Right lobe of liver (tissue), 6 donors: ENCODE results near the gene WDFY2. TPM values are rescaled to one million over a fixed set of nuclear protein-coding genes. Genes with fewer than 3 reads are reported as not detected.

ENCODE experiments used
- ATAC-seq, 4 donors: fragments of 200-7000 bp; cut with Tn5 transposase; one replicate each; pipeline ENCODE4 v1.9.1; 2020; ENCODE audit warnings: mild to moderate bottlenecking in 4 of 4, moderate library complexity in 4 of 4
- DNase-seq, 3 donors: peaks; one replicate each; pipeline ENCODE4 v3.0.0-alpha.2; 2020
- H3K27ac ChIP-seq, 3 donors: fragments of 200-600 bp; one replicate each; pipeline ENCODE4 v1.8.0; 2022
- H3K27me3 ChIP-seq, 2 donors: fragments of 200-600 bp; one replicate each; pipeline ENCODE4 v1.8.0; 2022
- H3K36me3 ChIP-seq, 4 donors: fragments of 200-600 bp; sonication (generic) in 1 of 4; one replicate each; pipeline versions ENCODE4 v1.5.1 to v1.8.0; 2017 to 2022; ENCODE audit warnings: control low read depth in 1 of 4
- H3K4me1 ChIP-seq, 4 donors: fragments of 200-600 bp; sonication (generic) in 1 of 4; one replicate each; pipeline versions ENCODE4 v1.5.1 to v1.8.0; 2017 to 2022; ENCODE audit warnings: control low read depth in 1 of 4
- H3K4me3 ChIP-seq, 3 donors: fragments of 200-600 bp; one replicate each; pipeline ENCODE4 v1.8.0; 2022
- H3K9me3 ChIP-seq, 4 donors: fragments of 200-600 bp; sonication (generic) in 1 of 4; one replicate each; pipeline versions ENCODE4 v1.5.1 to v1.8.0; 2017 to 2022; ENCODE audit warnings: control low read depth in 1 of 4
- POLR2A ChIP-seq: fragments of 450-650 bp; IDR thresholded peaks from one replicate; pipeline ENCODE4 v1.6.1; 2017; ENCODE audit warnings: antibody characterized with exemption, mild to moderate bottlenecking
- WGBS: methylation state at CpG from one replicate; pipeline ENCODE4 v1.1.6; 2018; ENCODE audit warnings: low coverage, low lambda C conversion rate; ENCODE audit not compliant: insufficient coverage; ENCODE audit errors: missing lambda C conversion rate; 5-methylcytosine and 5-hydroxymethylcytosine counted together
- intact Hi-C, 2 donors: fragments of 100-400 bp; cut with DNase I; formaldehyde crosslinking; loops; one replicate each; pipeline versions ENCODE4 v1.11.2 to v1.14.1; 2022
- total RNA-seq, 6 experiments: library from RNA; depleted of rRNA in 2 of 6; stranded (reverse); fragments of >200 nt in 2 of 6; fragmentation: NEBNext Ultra II Directional in 3 of 6; extraction: Animal tissue kit (Norgen Biotek cat#: 25700) in 3 of 6; gene quantifications; one replicate each; pipeline versions ENCODE4 v1.1.0 to v1.2.4, GENCODE V29; 2016 to 2023
- TF ChIP-seq, protein P1 (sequence below), 4 donors: fragments of 200-600 bp in 3 of 4; fragments of 450-650 bp in 1 of 4; IDR thresholded peaks; one replicate each; pipeline versions ENCODE4 v1.5.1 to v1.8.0; 2016 to 2022; ENCODE audit warnings: antibody characterized with exemption in 4 of 4, mild to moderate bottlenecking in 2 of 4
- donor health status: DM: no; HTN: yes; CAD: no.
- donor health status: DM: no; HTN: no; CAD: no.
- donor health status: DM: no; HTN: no; CAD: no.
- donor health status: DM: no; HTN: yes; CAD: no.
- donor health status: DM: no; HTN: yes; CAD: no.

Gene WDFY2
- total RNA-seq, 6 experiments from 2014 or later = 4.5 to 12.0 (median 7.3) TPM

DNA sequence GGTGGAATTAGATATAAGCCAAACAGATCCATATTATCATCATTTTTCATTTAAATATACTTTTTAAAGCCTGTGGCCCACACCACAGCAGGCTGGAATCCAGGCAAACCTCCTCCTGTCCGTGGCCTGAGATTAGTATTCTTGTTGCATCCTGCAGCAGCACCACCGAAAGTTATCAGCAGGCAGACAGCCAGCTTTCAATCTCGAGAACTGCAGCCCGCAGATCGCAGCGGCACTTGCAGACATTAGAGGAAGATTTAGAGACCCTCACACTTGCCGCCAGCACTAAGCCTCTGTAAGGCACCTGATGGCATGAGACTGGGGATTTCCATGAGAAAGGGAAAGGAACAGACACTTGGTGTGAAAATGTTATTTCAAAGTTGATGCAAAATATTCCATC lies 212.3 kb downstream of the WDFY2 start:
- H3K4me3 ChIP-seq = no peak overlapping the region
- H3K4me1 ChIP-seq = peaks cover 0 to 14% (median 6%) of the 10 kb centered on the region in 4 donors
- DNase-seq = no peak
- WGBS = 91% methylated on average over 6 of the region's 7 CpGs
- H3K9me3 ChIP-seq = no peaks in the 10 kb centered on the region
- no peaks in the 10 kb centered on the region for H3K27me3 ChIP-seq
- intact Hi-C loops = no loop called here
- no peaks in the 10 kb centered on the region for H3K36me3 ChIP-seq
- H3K27ac ChIP-seq = no peak overlapping the region
- ATAC-seq = no peak
- TF ChIP-seq, protein P1, sequence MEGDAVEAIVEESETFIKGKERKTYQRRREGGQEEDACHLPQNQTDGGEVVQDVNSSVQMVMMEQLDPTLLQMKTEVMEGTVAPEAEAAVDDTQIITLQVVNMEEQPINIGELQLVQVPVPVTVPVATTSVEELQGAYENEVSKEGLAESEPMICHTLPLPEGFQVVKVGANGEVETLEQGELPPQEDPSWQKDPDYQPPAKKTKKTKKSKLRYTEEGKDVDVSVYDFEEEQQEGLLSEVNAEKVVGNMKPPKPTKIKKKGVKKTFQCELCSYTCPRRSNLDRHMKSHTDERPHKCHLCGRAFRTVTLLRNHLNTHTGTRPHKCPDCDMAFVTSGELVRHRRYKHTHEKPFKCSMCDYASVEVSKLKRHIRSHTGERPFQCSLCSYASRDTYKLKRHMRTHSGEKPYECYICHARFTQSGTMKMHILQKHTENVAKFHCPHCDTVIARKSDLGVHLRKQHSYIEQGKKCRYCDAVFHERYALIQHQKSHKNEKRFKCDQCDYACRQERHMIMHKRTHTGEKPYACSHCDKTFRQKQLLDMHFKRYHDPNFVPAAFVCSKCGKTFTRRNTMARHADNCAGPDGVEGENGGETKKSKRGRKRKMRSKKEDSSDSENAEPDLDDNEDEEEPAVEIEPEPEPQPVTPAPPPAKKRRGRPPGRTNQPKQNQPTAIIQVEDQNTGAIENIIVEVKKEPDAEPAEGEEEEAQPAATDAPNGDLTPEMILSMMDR (IDR thresholded peaks at IDR 0.05) = no peak
- no peak for TF ChIP-seq POLR2A

DNA sequence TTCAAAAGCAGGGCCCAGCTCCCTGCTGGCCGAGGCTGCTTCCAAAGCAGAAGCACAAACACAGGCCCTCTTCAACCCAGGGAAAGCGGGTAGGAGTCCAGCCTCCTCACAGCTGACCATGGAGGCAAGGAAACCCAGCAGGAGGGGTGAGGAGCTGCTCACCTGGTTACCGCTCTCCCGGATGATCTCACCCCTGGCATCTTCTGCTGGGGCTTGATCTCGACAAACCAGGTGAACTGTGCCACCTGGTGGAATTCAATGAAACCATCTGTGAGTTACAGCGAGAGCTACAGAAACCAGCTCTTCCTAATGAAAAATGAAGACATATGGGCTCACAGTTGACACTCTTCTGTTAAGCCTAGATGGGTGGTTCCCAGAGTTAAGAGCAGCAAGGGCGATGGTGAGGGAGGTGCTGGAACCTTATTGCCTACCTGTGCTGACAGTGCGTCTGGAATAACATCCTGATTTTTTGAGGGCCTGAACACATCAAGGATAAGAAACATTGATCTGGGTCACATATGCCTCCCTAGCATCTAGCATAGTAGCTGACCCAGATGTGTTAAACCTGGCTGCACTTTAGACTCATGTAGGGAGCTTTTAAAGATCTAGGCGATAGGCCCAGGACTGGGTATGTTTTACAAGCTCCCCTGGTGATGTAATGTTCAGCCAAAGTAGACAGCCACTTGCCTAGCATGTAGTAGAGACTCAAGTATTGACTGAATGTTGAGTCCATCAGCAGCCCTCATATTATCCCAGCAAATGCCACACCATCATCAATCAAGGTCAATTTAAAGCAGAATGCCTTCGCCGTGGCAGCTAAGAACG lies 213.6 kb downstream of the WDFY2 start:
- Histone ChIP-seq H3K4me3 (no peak overlapping the region), H3K9me3 (no peaks in the 10 kb centered on the region), H3K36me3 (no peaks in the 10 kb centered on the region), H3K4me1 (peaks cover 0 to 25% (median 11%) of the 10 kb centered on the region in 4 donors), H3K27ac (no peak overlapping the region), H3K27me3 (no peaks in the 10 kb centered on the region)
- 72% methylated on average over 7 of the region's 12 CpGs for WGBS
- DNase-seq (peak in 2 of 3 donors; percentile 49 to 60), ATAC-seq (peak; percentile 49 to 70 (median 64))
- intact Hi-C loops = no loop called here
- no peak for TF ChIP-seq POLR2A
- TF ChIP-seq, protein P1 (IDR thresholded peaks at IDR 0.05) = peak; percentile 53 to 60 (median 54)

DNA sequence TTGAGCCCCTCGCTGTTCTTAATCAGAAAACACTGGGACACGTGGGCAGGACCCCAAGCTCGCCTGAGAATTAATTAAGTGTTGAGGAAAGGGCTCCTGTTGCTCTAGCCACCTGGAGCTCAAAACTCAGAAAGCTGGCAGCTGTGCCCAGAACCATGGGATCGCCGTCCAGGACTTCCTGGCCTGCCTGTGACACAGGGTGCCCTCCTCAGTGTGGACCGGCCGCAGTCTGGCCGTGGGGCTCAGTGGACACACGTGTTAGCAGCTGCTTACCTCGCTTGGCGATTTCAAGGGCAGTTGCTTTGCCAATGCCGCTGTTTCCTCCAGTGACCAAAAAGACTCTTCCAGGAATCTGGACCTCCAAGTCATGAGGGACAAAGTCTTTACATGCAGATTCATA lies 215.0 kb downstream of the WDFY2 start:
- Histone ChIP-seq H3K4me1 (peaks cover 0 to 30% (median 12%) of the 10 kb centered on the region in 4 donors), H3K4me3 (no peak overlapping the region), H3K27me3 (no peaks in the 10 kb centered on the region), H3K36me3 (no peaks in the 10 kb centered on the region), H3K9me3 (no peaks in the 10 kb centered on the region), H3K27ac (no peak overlapping the region)
- DNase-seq = no peak
- no peak for ATAC-seq
- no peak for TF ChIP-seq POLR2A
- TF ChIP-seq, protein P1 (IDR thresholded peaks at IDR 0.05) = no peak
- intact Hi-C loops = no loop called here
- WGBS = 68% methylated on average over 3 of the region's 12 CpGs

DNA sequence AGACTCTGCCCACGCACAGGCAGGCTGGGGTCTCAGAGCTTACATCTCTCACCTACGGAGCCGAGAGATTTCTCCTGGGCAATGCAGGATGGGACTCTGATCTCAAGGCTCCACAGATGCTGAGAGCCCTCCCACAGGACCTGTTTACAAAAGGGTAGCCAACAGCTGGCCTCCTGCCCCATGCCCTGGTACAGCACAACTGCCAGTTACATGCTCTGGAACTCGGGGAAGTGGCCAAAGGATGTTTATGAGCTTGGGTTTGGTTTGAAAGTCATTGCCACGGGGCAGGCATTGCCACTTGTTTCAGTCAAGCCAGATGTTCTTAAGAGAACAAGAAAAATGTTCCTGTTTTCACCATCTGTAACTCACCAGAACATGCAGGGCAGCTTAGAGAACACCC lies 216.2 kb downstream of the WDFY2 start:
- H3K36me3 ChIP-seq = no peaks in the 10 kb centered on the region
- H3K4me1 ChIP-seq = peaks cover 0 to 34% (median 15%) of the 10 kb centered on the region in 4 donors
- TF ChIP-seq, protein P1 (IDR thresholded peaks at IDR 0.05) = no peak
- no peak for TF ChIP-seq POLR2A
- H3K9me3 ChIP-seq = no peaks in the 10 kb centered on the region
- H3K4me3 ChIP-seq = no peak overlapping the region
- ATAC-seq (peak; percentile 8 to 45 (median 32)), DNase-seq (peak; percentile 70 to 93 (median 92))
- 42% methylated on average over 5 of the region's 5 CpGs for WGBS
- intact Hi-C loops = no loop called here
- no peaks in the 10 kb centered on the region for H3K27me3 ChIP-seq
- peak overlapping the region in 2 of 3 donors; percentile 32 to 43 for H3K27ac ChIP-seq
